Measurements from ENCODE around the gene METRN. TPM values are rescaled to one million over a fixed set of nuclear protein-coding genes. Genes with fewer than 3 reads are reported as not detected.

METRN gene
- total and polyA plus RNA-seq, 10 donors = 7.2 to 31.9 (median 14.6) TPM

DNA sequence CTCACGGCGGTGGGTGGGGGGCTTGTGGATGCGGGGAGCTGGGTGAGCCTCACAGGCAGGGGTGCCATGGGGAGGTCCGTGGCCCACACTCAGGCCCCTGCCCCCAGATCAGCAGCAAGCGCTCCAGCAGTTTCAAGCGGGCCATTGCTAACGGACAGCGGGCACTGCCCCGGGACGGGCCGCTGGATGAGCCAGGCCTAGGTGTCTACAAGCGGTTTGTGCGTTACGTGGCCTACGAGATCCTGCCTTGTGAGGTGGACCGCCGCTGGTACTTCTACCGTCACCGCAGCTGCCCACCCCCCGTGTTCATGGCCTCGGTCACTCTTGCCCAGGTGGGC is 38.4 kb upstream of the METRN start:
- 86 to 95% (median 92%) methylated on average over 15 to 21 of the region's 21 CpGs for WGBS, 5 donors
- intact Hi-C loops (cut with DNase I; ENCODE audit: low total_unique reads) = no loop called here
- Histone ChIP-seq H3K4me3 (no peak overlapping the region), H3K9me3 (no peaks in the 10 kb centered on the region), H3K4me1 (peaks cover 23 to 69% (median 49%) of the 10 kb centered on the region in 6 donors), H3K36me3 (peaks cover 0 to 36% (median 25%) of the 10 kb centered on the region in 6 donors), H3K27ac (no peak overlapping the region), H3K27me3 (replicated peaks in 1 of 7) (peaks cover 0 to 39% (median 15%) of the 10 kb centered on the region in 7 donors)
- TF ChIP-seq CTCF (IDR thresholded peaks at IDR 0.05 in 8 of 11, conservative IDR thresholded peaks at IDR 0.05 in 3 of 11) (no peak), POLR2AphosphoS5 (IDR thresholded peaks at IDR 0.05) (peak in 1 of 3 donors; percentile 6)
- DNase-seq = no peak

DNA sequence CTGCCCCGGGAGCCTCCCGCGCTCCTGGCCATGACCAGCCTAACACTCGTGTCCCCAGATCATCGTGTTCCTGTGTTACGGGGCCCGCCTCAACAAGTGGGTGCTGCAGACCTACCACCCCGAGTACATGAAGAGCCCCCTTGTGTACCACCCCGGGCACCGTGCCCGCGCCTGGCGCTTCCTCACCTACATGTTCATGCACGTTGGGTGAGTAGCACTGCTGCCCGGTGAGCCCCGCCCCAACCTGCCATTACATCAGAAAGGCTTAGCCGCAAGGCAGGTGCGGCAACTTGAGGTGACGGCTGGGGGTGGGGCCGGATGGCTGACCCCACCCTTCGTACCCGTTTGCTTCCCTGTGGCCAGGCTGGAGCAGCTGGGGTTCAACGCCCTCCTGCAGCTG is 38.0 kb upstream of the METRN start:
- no peak overlapping the region for H3K4me3 ChIP-seq
- TF ChIP-seq POLR2AphosphoS5 (IDR thresholded peaks at IDR 0.05) (no peak), POLR2A (IDR thresholded peaks at IDR 0.05) (no peak), CTCF (IDR thresholded peaks at IDR 0.05 in 8 of 11, conservative IDR thresholded peaks at IDR 0.05 in 3 of 11) (no peak)
- peaks cover 27 to 73% (median 53%) of the 10 kb centered on the region in 6 donors for H3K4me1 ChIP-seq
- peaks cover 0 to 36% (median 25%) of the 10 kb centered on the region in 6 donors for H3K36me3 ChIP-seq
- H3K9me3 ChIP-seq = no peaks in the 10 kb centered on the region
- intact Hi-C loops (cut with DNase I; ENCODE audit: low total_unique reads) = no loop called here
- H3K27me3 ChIP-seq (replicated peaks in 1 of 7) = peaks cover 0 to 39% (median 15%) of the 10 kb centered on the region in 7 donors
- 59 to 82% (median 67%) methylated on average over 16 to 23 of the region's 23 CpGs for WGBS, 5 donors
- DNase-seq = no peak
- no peak overlapping the region for H3K27ac ChIP-seq

DNA sequence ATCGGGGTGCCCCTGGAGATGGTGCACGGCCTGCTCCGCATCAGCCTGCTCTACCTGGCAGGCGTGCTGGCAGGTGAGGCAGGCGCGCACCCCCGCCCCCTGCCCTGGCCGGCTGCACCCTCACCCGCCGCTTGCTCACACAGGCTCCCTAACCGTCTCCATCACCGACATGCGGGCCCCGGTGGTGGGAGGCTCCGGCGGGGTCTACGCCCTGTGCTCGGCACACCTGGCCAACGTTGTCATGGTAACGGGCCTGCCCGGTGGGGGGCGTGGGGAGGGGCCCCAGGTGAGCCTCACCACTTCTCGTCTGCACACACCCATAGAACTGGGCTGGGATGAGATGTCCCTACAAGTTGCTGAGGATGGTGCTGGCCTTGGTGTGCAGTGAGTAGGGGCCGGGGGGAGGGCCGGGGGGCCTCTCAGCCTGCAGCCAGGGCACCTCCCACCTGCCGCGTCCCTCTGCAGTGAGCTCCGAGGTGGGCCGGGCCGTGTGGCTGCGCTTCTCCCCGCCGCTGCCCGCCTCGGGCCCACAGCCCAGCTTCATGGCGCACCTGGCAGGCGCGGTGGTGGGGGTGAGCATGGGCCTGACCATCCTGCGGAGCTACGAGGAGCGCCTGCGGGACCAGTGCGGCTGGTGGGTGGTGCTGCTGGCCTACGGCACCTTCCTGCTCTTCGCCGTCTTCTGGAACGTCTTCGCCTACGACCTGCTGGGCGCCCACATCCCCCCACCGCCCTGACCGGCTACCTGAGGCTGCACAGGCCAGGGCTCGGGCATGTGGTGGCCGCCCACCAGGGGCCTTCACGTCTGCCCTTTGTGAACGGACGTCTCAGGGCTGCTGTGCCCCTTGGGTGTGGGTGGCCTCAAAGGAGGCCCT is 37.4 kb upstream of the METRN start:
- DNase-seq = no peak
- no peak for TF ChIP-seq POLR2AphosphoS5 (IDR thresholded peaks at IDR 0.05)
- TF ChIP-seq CTCF (IDR thresholded peaks at IDR 0.05 in 8 of 11, conservative IDR thresholded peaks at IDR 0.05 in 3 of 11) = no peak
- no peak for TF ChIP-seq POLR2A (IDR thresholded peaks at IDR 0.05)
- intact Hi-C loops (cut with DNase I; ENCODE audit: low total_unique reads) = no loop called here

GRCh38 chr16:678209-678857 is 36.6 kb upstream of the METRN start:
- no peak for DNase-seq
- Histone ChIP-seq H3K4me1 (peaks cover 30 to 85% (median 67%) of the 10 kb centered on the region in 6 donors), H3K27me3 (replicated peaks in 1 of 7) (peaks cover 0 to 39% (median 15%) of the 10 kb centered on the region in 7 donors), H3K36me3 (peaks cover 0 to 36% (median 22%) of the 10 kb centered on the region in 6 donors), H3K9me3 (no peaks in the 10 kb centered on the region), H3K4me3 (no peak overlapping the region), H3K27ac (peak overlapping the region in 1 of 8 donors; percentile 97)
- intact Hi-C loops (cut with DNase I; ENCODE audit: low total_unique reads) = no loop called here
- 70 to 83% (median 77%) methylated on average over 9 to 21 of the region's 21 CpGs for WGBS, 5 donors
- TF ChIP-seq POLR2AphosphoS5 (IDR thresholded peaks at IDR 0.05) (no peak), POLR2A (IDR thresholded peaks at IDR 0.05) (no peak), CTCF (IDR thresholded peaks at IDR 0.05 in 8 of 11, conservative IDR thresholded peaks at IDR 0.05 in 3 of 11) (no peak)

More for the DNA sequence above, 37.4 kb upstream of the METRN start:
- no peak overlapping the region for H3K4me3 ChIP-seq
- no peaks in the 10 kb centered on the region for H3K9me3 ChIP-seq
- WGBS, 5 donors = 54 to 74% (median 62%) methylated on average over 37 to 57 of the region's 57 CpGs
- peaks cover 0 to 39% (median 15%) of the 10 kb centered on the region in 7 donors for H3K27me3 ChIP-seq (replicated peaks in 1 of 7)
- H3K4me1 ChIP-seq = peaks cover 28 to 79% (median 59%) of the 10 kb centered on the region in 6 donors
- H3K27ac ChIP-seq = no peak overlapping the region
- peaks cover 0 to 36% (median 25%) of the 10 kb centered on the region in 6 donors for H3K36me3 ChIP-seq

Data from spleen (tissue), 11 donors.